Cardiac fibroblast (primary cell): ENCODE data around the gene ENOPH1.

Experiments used
- DNase-seq, 2 donors: peaks; one replicate each; pipeline versions ENCODE4 v3.0.0 to v3.0.0-alpha.2; 2010; ENCODE audit warnings: low read depth in 2 of 2
- H3K4me3 ChIP-seq, 2 donors: replicated peaks in 1 of 2; 1 replicate in 1 of 2; 2 replicates in 1 of 2; pipeline ENCODE4 v1.5.1; 2011; ENCODE audit warnings: low read depth in 2 of 2, low read length in 2 of 2, mild to moderate bottlenecking in 2 of 2, moderate library complexity in 1 of 2
- TF ChIP-seq, protein P1 (sequence below): IDR thresholded peaks from one replicate; pipeline ENCODE4 v1.5.1; 2011; ENCODE audit warnings: low read depth, mild to moderate bottlenecking, low read length, inconsistent platforms

Gene ENOPH1

DNA sequence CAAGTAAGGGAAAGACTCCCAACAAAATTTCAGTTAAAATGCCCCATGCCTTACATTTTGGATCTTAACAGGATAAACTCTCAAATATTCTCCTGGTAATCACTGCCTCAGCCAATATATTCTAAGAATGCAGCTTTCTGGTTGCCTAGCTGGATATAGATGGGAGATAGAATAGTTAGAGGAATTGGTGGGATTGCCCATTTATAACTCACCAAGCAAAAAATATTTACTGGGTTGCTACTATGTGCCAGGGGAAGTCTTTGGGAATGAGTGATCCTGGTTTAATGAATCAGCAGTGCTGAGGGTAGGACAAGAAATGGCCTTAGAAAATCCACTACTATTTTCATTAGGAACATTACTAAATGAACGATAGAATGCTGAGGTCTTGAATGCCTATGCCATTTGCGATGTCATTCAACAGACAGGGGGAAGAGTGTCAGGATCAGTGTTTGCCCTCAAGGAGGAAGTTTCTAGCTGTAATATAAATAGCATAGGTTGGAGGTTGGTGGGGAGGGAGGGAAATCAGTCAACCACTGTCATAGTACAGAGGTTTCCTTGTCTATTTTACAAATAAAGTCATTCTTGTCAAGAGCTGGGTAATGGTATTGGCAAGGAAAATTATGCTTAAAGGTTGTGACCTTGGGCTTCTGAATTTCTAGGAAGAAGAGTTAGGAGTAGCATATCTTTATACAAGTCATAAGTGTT is 63.5 kb downstream of the ENOPH1 start:
- TF ChIP-seq, protein P1, sequence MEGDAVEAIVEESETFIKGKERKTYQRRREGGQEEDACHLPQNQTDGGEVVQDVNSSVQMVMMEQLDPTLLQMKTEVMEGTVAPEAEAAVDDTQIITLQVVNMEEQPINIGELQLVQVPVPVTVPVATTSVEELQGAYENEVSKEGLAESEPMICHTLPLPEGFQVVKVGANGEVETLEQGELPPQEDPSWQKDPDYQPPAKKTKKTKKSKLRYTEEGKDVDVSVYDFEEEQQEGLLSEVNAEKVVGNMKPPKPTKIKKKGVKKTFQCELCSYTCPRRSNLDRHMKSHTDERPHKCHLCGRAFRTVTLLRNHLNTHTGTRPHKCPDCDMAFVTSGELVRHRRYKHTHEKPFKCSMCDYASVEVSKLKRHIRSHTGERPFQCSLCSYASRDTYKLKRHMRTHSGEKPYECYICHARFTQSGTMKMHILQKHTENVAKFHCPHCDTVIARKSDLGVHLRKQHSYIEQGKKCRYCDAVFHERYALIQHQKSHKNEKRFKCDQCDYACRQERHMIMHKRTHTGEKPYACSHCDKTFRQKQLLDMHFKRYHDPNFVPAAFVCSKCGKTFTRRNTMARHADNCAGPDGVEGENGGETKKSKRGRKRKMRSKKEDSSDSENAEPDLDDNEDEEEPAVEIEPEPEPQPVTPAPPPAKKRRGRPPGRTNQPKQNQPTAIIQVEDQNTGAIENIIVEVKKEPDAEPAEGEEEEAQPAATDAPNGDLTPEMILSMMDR = no peak
- no peak overlapping the region for H3K4me3 ChIP-seq
- DNase-seq = peak in 1 of 2 donors; percentile 15

DNA sequence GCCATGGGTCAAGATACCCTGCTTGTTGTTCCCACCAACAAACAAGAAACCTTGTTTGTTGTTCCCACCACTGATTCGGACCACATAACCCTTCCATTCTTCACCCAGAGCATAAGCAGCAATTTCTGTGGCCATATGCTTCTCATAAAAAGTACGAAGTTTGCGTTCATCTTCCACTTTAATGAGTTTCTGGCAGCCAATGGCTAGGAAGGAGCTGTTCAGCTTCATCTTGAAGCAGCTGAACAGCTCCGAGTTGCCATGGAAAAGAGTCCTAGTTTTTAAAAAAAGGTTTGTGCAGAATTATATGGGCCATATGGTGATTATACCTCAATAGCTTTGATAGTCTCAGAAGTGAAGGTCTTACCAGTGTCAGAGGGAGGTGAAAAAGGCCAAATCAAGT is 65.3 kb downstream of the ENOPH1 start:
- no peak overlapping the region for H3K4me3 ChIP-seq
- TF ChIP-seq, protein P1 = no peak
- DNase-seq = no peak

DNA sequence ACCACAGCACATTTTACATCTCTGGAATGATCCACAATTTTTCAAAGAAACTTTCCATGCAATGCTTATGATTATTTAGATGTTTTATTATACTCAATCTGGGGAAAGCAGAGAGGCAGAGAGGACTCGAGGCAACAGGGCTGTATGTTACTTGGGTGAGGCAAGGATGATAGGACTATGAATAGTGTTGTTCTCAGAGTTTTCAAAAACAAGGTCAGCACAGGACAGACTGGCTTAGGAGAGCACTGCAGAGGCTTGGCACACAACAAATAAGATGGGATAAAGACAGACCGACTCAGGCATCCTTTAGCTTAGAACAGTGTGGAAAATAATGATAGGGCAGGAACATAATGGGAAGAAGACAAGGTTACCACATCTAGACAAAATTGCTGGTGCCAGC is 66.0 kb downstream of the ENOPH1 start:
- no peak for DNase-seq
- H3K4me3 ChIP-seq = no peak overlapping the region
- TF ChIP-seq, protein P1 = no peak

DNA sequence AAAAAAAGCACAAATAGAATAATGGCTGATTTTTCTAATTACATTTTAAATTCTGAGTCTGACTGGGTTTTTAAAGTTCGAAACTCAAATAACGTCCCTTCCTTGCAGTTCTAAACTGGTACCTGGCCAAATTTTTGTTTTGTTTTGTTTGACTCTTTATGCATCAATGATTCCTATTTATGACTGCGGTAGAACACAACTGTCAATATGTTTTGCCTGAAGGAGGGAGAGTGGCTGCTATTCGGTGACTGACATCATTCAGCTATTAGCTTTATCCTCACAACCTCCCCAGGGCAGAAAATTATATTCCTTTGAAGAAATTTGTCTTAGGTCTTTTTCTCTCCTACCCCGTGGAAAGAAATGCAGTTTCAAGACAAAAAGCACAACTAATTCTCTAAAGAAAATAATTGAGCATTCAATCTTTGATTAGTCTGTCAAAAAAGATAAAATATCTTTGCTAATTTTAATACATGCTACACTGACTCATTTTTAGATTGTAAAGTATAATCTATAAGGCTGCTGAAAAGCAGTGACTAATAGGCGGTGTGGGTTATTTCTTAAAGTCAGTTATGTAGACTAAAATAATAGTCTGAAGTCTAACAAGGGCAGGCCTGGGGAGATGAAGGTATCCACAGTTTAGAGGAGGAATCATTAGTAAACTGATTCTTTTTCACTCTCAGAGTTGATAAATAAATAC is 69.5 kb downstream of the ENOPH1 start:
- H3K4me3 ChIP-seq = no peak overlapping the region
- TF ChIP-seq, protein P1 = no peak
- DNase-seq = peak; percentile 15 to 20

DNA sequence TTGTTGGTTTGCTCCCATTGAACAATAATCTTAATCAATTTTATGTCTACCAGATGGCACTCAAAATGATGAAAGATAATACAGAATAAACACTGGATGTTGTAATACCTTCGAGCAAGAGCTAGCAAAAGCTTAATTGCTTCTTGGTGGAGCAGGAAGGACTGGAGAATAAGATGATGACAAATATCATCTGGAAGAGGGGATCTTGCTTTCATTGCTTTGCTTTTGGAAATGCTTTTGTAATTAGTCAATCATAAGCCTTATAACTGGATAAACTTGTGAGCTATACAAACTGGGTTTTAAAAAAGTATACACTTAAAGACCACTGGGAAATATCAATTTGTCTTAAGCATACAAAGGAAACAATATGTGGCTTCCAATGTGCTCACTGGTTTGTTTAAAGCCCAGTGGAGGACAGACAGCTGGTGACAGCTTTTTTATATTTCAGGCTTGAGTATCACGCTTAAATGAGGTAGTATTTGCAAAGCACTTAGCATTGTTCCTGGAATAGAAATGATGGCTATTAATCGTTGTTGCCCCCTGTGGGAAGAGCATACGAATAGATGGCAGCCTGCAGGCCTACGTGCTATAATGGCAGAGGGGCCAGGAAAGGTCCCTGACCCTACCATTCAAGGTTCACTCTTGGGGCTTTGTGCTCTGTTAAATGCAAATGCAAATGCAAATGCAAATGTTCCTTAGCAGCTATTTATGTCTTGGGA is 70.2 kb downstream of the ENOPH1 start:
- no peak overlapping the region for H3K4me3 ChIP-seq
- TF ChIP-seq, protein P1 = no peak
- peak; percentile 22 to 23 for DNase-seq

DNA sequence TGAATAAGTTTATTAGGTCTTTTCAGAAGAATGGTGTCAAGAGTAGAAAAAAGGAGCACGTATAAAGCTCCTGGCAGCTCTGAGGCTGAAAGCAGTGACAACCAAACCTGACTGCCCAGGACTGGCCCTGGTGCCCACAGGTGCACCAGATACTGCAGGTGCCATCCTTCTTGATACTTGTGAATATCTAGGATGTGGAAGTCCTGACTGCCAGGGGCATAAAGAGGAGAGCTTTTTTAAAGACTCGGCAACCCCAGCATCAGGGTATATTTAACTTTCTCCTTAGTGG is 70.7 kb downstream of the ENOPH1 start:
- no peak overlapping the region for H3K4me3 ChIP-seq
- no peak for DNase-seq
- TF ChIP-seq, protein P1 = no peak
